CD4-positive, alpha-beta T cell treated with Interleukin-17A for 4 hours (primary cell): ENCODE results near the gene HACL1.

Experiments
- DNase-seq: peaks from one replicate; pipeline ENCODE4 v3.0.0-alpha.2; 2020; ENCODE audit warnings: mixed read lengths

The HACL1 gene

GRCh38 chr3:15601399-15602145, at the start of gene HACL1, which contains the start of gene BTD:
Gene HACL1 (minus strand): TSS chr3:15601569. CDS start chr3:15601463, 106 bp downstream.
Gene BTD (plus strand): TSS chr3:15601745. CDS start chr3:15635440, 33,695 bp downstream.
- peak; percentile 99 for DNase-seq

DNA sequence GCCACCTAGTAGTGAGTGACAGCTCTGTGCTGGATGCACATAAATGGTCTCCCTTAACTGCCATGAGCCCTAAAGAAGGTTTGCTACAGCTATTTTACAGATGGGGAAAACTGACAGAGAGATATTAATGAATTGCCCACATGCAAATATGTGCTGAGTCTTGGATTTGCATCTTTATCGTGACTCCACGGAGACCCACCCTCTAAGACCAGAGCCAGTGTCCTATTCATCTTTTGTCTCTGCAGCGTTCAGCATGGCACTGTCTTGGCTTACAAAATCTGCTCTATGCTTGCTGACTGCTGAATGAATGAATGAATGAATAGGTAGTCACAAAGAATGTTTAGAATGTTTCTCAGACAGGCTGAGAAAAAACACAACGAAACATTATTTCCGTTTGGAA, 48.5 kb upstream of the HACL1 start:
- no peak for DNase-seq

GRCh38 chr3:15649341-15649740, 48.0 kb upstream of the HACL1 start:
- DNase-seq = no peak

- DNase-seq = peak; percentile 69
These were observed 46.3 kb upstream of the HACL1 start for GRCh38 chr3:15647611-15648167.

GRCh38 chr3:15646851-15647511, 45.6 kb upstream of the HACL1 start:
- DNase-seq = no peak

- no peak for DNase-seq
These were observed 44.6 kb upstream of the HACL1 start for GRCh38 chr3:15645740-15646501.

DNA sequence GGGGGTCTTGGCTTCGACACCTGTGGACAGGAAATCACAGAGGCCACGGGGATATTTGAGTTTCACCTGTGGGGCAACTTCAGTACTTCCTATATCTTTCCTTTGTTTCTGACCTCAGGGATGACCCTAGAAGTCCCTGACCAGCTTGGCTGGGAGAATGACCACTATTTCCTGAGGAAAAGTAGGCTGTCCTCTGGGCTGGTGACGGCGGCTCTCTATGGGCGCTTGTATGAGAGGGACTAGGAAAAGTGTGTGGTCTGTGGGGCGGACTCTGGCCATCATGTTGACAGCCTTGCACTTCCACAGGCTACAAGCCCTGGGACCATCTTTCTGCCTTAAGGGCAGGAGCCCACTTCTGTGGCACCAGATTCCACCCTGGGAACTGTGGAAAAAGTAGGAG, 43.9 kb upstream of the HACL1 start:
- DNase-seq = no peak

DNA sequence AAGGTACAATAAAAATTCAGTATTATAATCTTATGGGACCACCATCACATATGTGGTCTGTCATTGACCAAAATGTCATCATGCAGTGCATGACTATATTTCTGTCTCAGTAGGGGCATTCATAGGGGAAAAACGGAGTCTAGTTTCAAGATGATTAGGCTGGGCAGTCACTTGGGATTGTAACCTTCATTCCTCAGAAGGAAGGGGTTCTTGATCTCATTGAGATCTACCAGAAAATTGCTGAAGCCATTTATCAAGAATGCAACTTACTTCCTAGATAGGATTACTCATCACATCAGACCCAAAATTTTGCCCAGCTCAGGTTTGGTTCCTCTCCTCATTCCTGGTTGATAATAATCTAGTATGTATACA, 37.5 kb upstream of the HACL1 start:
- DNase-seq = no peak

DNA sequence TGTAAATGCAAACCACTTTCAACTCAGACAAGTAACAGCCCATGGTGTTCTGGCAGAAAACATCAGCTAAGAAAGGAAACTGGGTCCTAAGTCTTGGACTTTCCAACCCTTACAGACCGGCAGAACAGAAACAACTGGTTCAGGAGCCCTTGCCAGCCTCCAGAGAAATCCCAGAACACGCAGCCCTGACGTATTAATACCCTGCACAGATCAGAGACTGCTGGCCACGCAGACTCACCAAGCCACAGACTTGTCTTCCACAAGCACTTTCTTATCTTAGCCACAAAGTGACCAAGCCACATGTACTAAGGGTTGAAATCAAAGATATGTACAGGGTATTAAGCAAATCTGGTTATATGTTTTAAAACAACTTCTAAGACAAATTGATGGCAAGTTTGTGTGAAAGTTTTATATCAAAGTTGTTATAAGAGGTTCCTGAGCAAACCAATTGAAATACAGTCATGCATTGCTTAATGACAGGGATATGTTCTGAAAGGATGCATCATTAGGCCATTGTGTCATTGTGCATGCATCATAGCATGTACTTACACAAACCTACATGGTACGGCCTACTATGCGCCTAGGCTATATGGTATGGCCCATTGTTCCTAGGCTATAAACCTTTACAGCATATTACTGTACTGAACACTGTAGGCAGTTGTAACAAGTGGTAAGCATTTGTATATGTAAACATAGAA, 37.0 kb upstream of the HACL1 start:
- no peak for DNase-seq

- no peak for DNase-seq
These were observed 36.0 kb upstream of the HACL1 start for GRCh38 chr3:15637131-15637951.

DNA sequence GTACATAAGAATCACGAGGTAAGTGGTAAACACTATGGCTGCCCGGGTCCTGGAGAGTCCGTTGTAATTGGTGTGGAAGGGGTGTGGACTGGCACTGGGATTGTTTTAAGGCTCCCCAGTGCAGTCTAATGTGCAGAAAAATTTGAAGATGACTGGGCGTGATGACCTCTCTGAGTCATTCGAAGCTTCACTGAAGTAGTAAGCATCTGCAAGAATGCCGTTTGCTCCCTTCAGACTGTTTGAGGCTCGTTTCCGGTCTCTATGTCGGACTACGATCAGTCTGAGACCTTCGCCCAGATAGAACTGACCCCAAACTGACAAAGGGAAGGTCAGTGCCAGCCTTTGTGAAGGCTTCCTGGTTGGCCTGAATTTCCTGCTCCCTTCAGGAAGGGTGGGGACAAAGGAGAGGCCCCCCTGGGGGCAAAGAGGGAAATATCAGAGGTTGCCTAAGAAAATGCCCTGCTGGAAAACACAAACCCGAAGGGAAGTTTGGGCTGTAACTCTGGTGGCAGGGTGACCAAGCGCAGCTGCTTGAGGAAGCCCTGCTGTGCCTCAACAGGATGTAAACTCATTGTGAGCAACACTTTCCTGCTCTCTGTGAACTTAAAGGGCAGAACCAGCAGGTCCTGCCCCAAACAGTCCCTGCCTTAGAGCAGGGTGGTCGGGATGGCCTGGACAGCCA, 34.8 kb upstream of the HACL1 start:
- DNase-seq = peak; percentile 39

DNA sequence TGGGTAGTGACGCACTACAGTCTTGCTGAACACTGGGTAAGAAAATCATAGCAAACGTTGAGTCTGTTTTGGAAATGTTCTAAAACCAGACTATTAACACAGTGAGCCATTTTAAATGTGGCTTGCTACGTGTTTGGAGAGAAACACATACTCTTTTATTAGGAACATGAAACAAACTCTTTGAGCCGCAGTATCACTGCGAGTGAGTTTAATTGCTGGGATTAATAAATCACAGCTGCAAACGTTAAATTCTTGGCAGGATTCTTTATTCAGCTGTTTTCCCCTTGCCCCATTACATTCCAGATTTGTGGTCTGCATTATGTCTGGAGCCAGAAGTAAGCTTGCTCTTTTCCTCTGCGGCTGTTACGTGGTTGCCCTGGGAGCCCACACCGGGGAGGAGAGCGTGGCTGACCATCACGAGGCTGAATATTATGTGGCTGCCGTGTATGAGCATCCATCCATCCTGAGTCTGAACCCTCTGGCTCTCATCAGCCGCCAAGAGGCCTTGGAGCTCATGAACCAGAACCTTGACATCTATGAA, 33.8 kb upstream of the HACL1 start:
- DNase-seq = no peak

DNA sequence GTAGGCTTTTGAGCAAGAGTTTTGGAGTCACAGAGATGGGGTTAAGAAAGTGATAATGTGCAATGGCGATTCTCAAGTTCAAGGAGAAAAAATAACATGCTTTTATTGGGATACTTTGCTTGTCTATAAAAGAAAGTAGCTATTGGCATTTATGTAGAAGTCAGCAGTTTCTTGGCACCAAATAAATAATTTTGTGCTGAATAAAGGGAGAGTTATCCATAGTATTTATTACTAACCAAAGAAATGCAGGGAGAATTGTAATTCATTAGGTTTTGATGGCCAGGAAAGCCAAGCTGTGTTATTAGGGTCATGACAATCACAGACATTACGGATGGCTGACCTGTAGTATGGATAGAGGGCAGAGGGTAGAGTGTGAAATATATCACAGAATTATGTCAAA, 33.3 kb upstream of the HACL1 start:
- no peak for DNase-seq

GRCh38 chr3:15633766-15634598, 32.6 kb upstream of the HACL1 start:
- no peak for DNase-seq

- DNase-seq = no peak
These were observed 31.8 kb upstream of the HACL1 start for GRCh38 chr3:15633159-15633558.

DNA sequence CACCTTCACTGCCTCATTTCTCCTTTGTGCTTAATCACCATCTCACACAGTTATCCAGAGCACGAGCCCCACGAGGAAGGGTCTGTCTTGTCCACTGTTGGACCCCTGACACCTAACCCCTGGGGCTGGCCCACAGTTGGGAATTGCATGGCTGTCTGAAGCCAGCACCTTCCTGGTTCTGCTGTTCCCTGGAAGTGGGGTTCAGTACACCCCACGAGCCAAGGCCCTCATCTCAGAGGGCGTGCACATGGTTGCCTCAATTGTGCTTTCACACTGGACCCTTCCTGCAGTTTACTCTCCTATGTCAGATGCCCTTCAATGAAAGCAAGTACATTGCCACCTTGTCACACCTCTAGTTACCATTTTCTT, 30.8 kb upstream of the HACL1 start:
- no peak for DNase-seq

DNA sequence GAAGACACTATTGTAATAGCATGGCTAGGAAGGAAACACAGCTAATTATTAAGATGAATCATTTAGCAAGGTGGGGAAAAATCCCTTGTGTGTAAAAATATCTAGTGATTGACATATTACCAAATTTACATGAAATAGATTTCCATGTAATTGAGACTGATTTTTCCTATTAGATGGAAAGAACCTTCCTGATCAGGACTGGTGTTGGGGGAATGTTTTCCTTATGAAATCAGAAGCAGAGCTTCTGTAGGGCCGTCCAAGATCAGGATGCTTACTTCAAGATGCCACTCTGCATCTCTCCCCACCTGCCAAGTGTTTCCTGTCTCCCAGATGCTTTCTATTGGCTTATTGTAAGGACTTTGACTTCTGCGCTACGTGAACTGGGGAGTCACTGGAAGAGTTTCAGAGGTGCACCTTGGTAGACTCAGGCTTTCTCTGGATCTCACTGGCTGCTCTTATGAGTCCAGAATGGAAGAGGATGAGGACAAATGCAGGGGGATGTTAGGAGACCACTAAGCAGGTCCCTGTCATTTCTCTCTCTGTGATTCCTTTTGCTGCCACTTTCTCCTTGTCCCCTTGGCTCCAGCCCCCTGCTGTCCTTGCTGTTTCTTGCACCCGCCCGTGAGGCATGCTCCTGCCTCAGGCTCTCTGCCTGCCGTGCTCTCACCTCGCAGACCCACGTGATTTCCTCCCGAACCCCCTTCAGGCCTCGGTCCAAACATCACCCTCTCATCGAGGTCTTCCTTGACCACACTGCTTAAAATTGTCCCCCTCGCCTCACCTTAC, 30.2 kb upstream of the HACL1 start:
- DNase-seq = no peak

- no peak for DNase-seq
These were observed 29.4 kb upstream of the HACL1 start for GRCh38 chr3:15630646-15631350.
